ENCODE measurements around the gene PLEKHG4B. TPM values are rescaled to one million over a fixed set of nuclear protein-coding genes. Genes with fewer than 3 reads are reported as not detected.
"Not testable (repeated sequence)": the region's sequence is repeated elsewhere in the genome, so short reads cannot be mapped to it uniquely, and the experiment has no call there.

The PLEKHG4B gene
- total and polyA plus RNA-seq, 2 of the 4 experiments (the other 2 are of a cell fraction) = 1.1 TPM

DNA sequence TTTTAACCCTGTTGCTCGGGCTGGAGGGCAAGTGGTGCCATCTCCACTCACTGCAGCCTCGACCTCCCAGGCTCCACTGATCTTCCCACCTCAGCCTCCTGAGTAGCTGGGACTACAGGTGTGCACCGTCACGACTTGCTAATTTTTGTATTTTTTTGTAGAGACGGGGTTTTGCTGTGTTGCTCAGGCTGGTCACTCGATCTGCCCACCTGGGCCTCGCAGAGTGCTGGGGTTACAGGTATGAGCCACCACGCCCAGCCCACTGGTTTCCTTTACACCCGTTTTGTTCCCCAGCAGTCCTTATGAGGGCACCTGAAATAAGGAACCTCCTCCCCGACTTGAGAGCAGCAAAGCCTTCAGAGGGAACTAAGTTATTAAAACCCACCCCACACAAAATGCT is 124.1 kb downstream of the PLEKHG4B start:
- WGBS, 2 experiments (ENCODE audit: extremely low coverage in 2 of 2, insufficient read length in 1 of 2) = no CpG with 5 or more reads among the region's 10 CpGs
- H2BK120ac ChIP-seq (ENCODE audit: low read depth, low read length); H3K9me1 ChIP-seq (ENCODE audit: insufficient read depth, low read length); POLR2A ChIA-PET (ENCODE audit: unreplicated experiment); H3K56ac ChIP-seq (ENCODE audit: extremely low read depth, insufficient read depth, low read length); ATAC-seq (ENCODE audit: low read depth); H4K8ac ChIP-seq (ENCODE audit: low read depth in 2 of 2, low read length in 2 of 2); H3K36me3 ChIP-seq (ENCODE audit: control insufficient read depth, insufficient read depth, low read length); H3K23ac ChIP-seq (ENCODE audit: low read depth, low read length); H2AFZ ChIP-seq (replicated peaks; ENCODE audit: low read length, poor library complexity); H4K5ac ChIP-seq (ENCODE audit: low read depth, low read length); H3K27ac ChIP-seq (ENCODE audit: insufficient read depth, low read length); H2BK20ac ChIP-seq (ENCODE audit: low read depth, low read length); H3K4ac ChIP-seq (ENCODE audit: low read depth, low read length); H3K4me3 ChIP-seq (ENCODE audit: insufficient read depth, low read depth, low read length); H2AK9ac ChIP-seq (replicated peaks; ENCODE audit: low read depth, low read length, poor library complexity); H3K4me2 ChIP-seq (ENCODE audit: low read depth, low read length); in situ Hi-C loops (cut with MboI; ENCODE audit: low sequenced_read_pairs); H4K91ac ChIP-seq (ENCODE audit: insufficient read depth, low read depth, low read length); H2AK5ac ChIP-seq (ENCODE audit: low read depth, low read length); CTCF ChIA-PET; dilution Hi-C loops (cut with HindIII; ENCODE audit: low sequenced_read_pairs, unreplicated experiment); H3K18ac ChIP-seq (ENCODE audit: low read depth, low read length); DNase-seq; H2BK15ac ChIP-seq (ENCODE audit: low read depth, low read length); H3K27me3 ChIP-seq (ENCODE audit: control insufficient read depth, insufficient read depth, low read length); H3K4me1 ChIP-seq (ENCODE audit: control insufficient read depth, insufficient read depth, low read length); intact Hi-C loops (cut with micrococcal nuclease); H2BK5ac ChIP-seq (ENCODE audit: low read depth, low read length, poor library complexity, severe bottlenecking); H3K9me3 ChIP-seq (ENCODE audit: control insufficient read depth, insufficient read depth, low read length); BruUV-seq (replicated peaks); H3K9ac ChIP-seq (ENCODE audit: low read depth, low read length); H3K14ac ChIP-seq (replicated peaks; ENCODE audit: low read depth, low read length): not testable (repeated sequence)
- H4K20me1 ChIP-seq (ENCODE audit: insufficient read depth, low read length) = peaks cover 25% of the 10 kb centered on the region
- H3K79me1 ChIP-seq (ENCODE audit: low read depth in 1 of 2, low read length in 2 of 2) = peaks cover 14 to 31% of the 10 kb centered on the region in 2 experiments; a peak in 3 of 4 replicates

Data from IMR-90 (cell line).